HG02852 (cell line): ENCODE results near the gene RIT2.

Source experiments
- ATAC-seq: cut with Tn5 transposase; IDR thresholded peaks from one replicate; pipeline ENCODE4 v1.9.1; 2021; ENCODE audit warnings: mild to moderate bottlenecking, moderate library complexity; ENCODE audit not compliant: unreplicated experiment

RIT2 gene

DNA sequence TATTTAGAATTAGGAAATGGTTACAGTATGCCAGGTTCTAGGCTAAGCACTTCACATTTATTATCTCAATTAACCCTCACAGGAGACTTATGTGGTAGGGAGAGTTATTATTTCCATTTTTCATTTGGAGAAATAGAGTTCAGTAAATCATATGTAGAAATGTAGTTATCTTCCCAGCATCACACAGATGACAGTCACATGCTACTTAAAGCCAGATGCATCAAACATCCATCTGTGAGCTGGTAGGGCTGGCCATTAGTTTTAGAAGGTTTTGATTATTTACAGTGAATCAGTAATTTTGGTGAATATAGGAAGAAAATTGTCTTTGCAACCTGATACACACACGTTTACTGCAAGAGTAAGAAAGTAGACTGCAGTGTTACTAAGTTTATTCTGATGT, 97.9 kb downstream of the RIT2 start:
- ATAC-seq: no peak

GRCh38 chr18:43013486-43013885, 102.0 kb downstream of the RIT2 start:
- no peak for ATAC-seq

GRCh38 chr18:43012951-43013350, 102.5 kb downstream of the RIT2 start:
- ATAC-seq: no peak

- ATAC-seq: no peak
Observed at GRCh38 chr18:43010611-43011010, 104.9 kb downstream of the RIT2 start.

DNA sequence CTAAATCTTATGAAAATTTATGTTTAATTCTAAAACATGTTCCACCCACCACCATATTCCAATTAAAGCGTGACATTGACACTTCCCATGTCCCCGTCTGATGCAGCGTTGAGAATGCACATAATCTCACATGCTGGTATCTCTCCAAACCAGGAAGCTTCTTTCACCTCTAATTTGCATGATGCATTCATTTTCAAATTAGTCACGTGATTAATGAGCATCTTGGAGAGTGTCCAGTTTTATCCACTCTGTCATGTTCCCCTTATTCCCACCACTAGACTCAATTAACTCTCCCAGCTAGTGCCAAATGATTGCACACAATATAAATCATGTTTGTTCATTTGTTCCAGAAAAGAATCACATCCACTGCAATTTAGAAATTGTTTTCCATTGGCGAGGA, 105.8 kb downstream of the RIT2 start:
- ATAC-seq: no peak

DNA sequence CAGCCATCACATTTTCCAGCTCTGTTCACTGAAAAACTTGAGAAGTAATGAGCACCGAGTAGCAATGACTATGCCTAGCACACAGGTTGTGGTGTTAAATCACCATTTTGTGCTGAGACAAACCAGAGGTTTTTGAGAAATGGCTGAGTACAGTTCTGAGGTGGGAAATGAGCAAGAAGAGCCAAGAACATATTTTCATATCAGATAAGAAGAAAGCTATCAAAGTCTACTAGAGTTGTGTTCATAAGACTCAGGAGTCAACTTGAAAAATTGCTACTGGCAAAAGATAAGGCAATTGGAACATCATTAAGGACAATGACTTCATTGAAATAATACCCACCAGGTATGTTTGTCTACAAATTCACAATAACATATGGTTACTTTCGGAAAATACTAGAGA, 108.1 kb downstream of the RIT2 start:
- no peak for ATAC-seq

DNA sequence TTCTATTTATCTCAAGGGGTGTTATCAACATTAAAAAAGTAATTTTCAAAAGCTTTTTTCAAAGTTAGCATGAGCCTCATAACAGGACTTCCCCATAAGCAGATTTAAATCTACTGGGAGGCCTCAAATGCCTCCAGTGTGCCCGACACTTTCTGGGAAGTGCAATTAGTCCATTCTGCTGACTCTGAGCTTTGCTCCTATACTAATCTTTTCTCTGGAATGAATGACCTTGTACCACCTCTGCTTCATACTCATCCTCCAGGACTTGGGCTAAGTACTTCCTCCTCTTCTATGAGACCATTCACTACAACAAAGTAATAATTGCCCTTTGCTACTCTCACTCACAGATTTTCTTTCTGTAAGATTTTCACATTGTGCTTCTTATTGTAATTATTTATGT, 111.1 kb downstream of the RIT2 start:
- no peak for ATAC-seq

DNA sequence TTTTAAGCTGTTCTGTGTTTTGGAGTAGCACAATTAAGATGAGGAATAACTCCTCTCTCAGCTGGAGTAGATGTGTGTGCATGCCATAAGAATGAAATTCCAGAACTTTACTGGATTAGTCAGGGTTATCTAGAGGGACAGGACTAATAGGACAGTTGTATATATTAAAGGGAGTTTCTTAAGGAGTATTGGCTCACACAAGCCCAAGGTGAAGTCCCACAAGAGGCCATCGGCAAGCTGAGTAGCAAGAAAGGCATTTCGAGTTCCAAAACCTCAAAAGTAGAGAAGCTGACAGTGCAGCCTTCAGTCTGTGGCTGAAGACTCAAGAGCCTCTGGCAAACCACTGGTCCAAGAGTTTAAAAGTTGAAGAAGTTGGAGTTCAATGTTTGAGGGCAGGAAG, 113.7 kb downstream of the RIT2 start:
- ATAC-seq: no peak

GRCh38 chr18:42996824-42997223, 118.7 kb downstream of the RIT2 start:
- ATAC-seq: no peak

- no peak for ATAC-seq
Observed at GRCh38 chr18:42980426-42980825, 135.1 kb downstream of the RIT2 start.

DNA sequence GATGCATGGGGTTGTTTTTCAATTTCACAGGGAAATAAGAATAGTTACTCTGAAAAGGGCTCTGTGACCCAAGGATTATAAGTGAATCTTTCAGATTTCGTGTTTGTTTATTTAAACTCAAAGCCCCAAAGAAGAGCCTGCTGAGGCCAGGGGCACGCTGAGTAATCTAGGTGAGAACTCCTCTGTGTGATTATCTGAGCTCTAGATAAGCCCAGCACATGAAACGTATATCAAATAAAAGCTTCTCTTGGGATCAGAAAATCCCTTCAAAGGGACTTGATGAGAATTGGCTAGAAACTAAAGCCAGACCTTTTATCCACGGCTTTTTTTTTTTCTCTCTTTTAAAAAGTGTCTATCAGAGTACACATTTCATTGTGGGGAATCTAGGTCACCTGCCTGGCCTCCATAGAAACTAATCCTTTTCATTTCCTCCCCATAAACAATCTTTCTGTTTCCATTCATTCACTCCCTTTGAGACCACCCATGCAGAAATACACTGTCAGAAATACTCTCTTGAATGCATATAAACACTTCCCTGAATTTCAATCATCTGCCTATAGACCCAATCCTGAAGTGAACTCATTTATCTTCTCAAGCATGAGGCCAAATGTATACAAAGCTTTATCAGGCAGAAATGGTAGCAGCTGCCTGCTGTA, 137.4 kb downstream of the RIT2 start:
- no peak for ATAC-seq

DNA sequence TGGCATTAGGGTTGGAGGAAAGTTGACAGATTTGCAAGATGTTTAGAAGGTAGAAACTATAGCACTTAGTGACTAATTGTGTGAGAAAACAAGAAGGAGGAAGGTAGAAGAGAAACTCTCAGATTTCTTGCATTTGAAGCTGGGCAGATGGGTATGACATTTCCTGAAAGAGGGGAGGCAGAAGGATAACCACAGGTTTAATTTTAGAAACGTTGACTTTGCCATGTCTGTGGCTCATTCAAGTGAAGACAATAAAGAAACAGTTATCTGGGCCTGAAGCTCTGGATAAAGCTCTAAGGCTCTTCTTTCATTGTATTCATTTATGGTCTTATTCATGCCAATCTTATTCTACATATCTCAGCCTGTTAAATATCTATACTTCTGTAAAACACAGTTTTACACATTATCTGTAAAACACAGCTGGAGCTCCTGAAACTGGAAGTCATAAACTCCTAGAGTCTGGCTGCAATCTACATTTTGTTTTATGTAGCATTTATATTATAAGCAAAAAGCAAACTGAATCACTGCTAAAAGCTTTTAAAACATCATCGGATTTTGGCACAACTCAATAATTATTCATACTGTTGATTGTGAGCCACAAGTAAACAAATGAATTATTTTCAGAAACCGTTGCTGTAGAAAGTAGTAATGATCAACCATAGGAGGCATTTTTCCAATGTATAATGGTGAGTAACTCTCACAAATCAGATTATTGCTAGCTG, 138.5 kb downstream of the RIT2 start:
- no peak for ATAC-seq

- no peak for ATAC-seq
Observed at GRCh38 chr18:42969366-42969765, 146.1 kb downstream of the RIT2 start.

GRCh38 chr18:42961298-42961697, 154.2 kb downstream of the RIT2 start:
- no peak for ATAC-seq

GRCh38 chr18:42959528-42959927, 156.0 kb downstream of the RIT2 start:
- no peak for ATAC-seq

GRCh38 chr18:42958353-42958752, 157.1 kb downstream of the RIT2 start:
- no peak for ATAC-seq

GRCh38 chr18:42956287-42956686, 159.2 kb downstream of the RIT2 start:
- no peak for ATAC-seq

DNA sequence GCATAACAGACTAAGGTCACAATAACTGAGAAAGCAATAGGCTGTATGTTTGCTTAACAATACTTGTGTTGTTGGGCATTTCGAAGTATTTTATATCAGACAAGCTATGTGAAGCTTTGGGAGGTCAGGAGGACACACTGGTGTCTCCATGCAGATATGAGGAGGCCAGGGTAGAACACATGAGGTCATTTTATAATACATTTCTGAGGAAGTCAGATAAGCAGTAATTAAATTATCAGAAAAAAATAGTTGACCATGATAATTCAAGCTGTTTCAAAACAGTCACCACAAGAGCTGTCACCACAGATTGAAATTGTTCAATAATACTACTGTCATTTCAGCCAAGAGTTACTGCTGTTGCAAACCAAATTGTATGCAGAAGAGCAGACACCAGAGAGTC, 160.6 kb downstream of the RIT2 start:
- no peak for ATAC-seq

DNA sequence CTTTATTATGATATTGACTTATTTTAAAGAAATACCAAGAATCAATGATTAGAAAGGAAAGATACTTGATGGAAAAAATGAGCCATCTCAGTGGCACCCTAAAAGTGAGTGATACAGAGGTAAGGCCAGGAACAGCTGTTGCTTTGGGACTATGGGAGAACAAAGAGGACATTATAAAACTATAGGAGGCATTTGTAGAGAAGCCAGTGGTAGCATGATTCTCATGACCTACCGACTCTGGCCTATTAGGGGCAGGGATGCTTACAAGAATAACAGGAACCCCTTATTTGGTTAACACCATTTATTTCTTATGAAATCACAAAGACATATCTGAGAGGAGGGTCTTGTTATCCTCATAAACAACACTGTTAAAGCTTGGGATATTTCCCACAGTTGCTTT, 162.2 kb downstream of the RIT2 start:
- no peak for ATAC-seq

DNA sequence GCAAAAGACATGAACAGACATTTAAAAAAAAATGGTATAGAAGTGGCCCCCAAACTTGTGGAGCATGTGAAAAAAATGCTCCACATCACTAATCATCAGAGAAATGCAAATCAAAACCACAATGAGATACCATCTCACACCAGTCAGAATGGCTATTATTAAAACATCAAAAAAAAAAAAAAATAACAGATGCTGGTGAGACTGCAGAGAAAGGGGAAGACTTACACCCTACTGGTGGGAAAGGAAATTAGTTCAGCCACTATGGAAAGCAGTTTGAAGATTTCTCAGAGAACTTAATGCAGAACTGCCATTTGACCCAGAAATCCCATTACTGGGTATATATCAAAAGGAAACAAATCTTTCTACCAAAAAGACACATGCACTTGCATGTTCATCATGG, 164.8 kb downstream of the RIT2 start:
- ATAC-seq: no peak

- no peak for ATAC-seq
Observed at GRCh38 chr18:42948831-42949230, 166.7 kb downstream of the RIT2 start.

- no peak for ATAC-seq
Observed at GRCh38 chr18:42941860-42942259, 173.6 kb downstream of the RIT2 start.

DNA sequence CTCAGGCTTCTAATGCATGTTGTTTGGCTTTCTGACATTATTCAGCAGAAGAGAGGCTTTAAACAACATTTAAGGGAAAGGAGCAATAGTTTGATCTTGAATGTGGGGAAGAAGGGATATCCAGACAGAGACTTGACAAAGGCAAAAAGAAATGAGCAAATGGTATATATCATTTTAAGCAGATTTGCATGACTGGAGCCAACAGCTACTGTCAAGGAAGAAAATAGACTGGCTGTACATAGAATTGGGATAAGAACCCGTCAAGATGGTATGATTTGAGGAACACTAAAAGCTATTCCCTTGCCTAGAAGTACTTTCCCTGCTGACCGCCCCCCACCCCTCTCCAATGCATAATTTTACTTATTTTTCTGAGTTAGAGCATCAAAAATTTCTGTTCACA, 174.5 kb downstream of the RIT2 start:
- no peak for ATAC-seq
